K562 (cell line): Measurements from ENCODE around the gene BNC2.

Experiments
- CTCF ChIP-seq, 3 experiments: IDR thresholded peaks in 2 of 3; conservative IDR thresholded peaks in 1 of 3; 2 replicates each; pipeline ENCODE4 v1.5.1; 2011 to 2012; ENCODE audit warnings: low read length in 3 of 3, mild to moderate bottlenecking in 3 of 3, control low read depth in 2 of 3, improper control_type of control experiment in 1 of 3, inconsistent platforms in 1 of 3, low read depth in 1 of 3, mixed read lengths in 1 of 3, moderate library complexity in 1 of 3; ENCODE audit not compliant: insufficient read depth in 2 of 3
- DACH1 ChIP-seq: fragments of 450-650 bp; IDR thresholded peaks from 2 replicates; pipeline ENCODE4 v1.6.1; 2018; ENCODE audit not compliant: partially characterized antibody
- MYC ChIP-seq, 2 experiments: fragments of 250-450 bp in 1 of 2; sonication (Bioruptor Pico) in 1 of 2; IDR thresholded peaks; 2 replicates each; pipeline versions ENCODE4 v1.5.1 to v1.6.1; 2012 to 2021; ENCODE audit warnings: low read depth in 2 of 2, borderline replicate concordance in 1 of 2, improper control_type of control experiment in 1 of 2, low read length in 1 of 2, mild to moderate bottlenecking in 1 of 2, moderate library complexity in 1 of 2
- ZNF146 ChIP-seq: IDR thresholded peaks from one replicate; pipeline ENCODE4 v1.6.1; 2018; ENCODE audit warnings: missing compliant biosample characterization; ENCODE audit not compliant: unreplicated experiment
- TF ChIP-seq, protein P1 (sequence below): sonication (generic); formaldehyde crosslinking; IDR thresholded peaks from 2 replicates; pipeline ENCODE4 v1.8.1; 2023; ENCODE audit warnings: missing genetic modification reagents, mild to moderate bottlenecking, borderline replicate concordance
- TF ChIP-seq, protein P2 (sequence below), 2 experiments: fragments of 450-650 bp; formaldehyde crosslinking in 1 of 2; IDR thresholded peaks; 2 replicates each; pipeline versions ENCODE4 v1.4.0 to v1.6.1; 2014 to 2020; ENCODE audit warnings: mild to moderate bottlenecking in 2 of 2, borderline replicate concordance in 1 of 2, low read depth in 1 of 2

- TF ChIP-seq CTCF (IDR thresholded peaks at IDR 0.05 in 2 of 3, conservative IDR thresholded peaks at IDR 0.05 in 1 of 3; ENCODE audit: insufficient read depth in 2 of 3, low read depth in 1 of 3, low read length in 3 of 3) (no peak), ZNF146 (CRISPR knock-in tag) (no peak), MYC (IDR thresholded peaks at IDR 0.05; ENCODE audit: low read depth, low read length) (no peak), MYC (CRISPR knock-in tag; IDR thresholded peaks at IDR 0.05; ENCODE audit: borderline replicate concordance, low read depth) (no peak), DACH1 (no peak)
- TF ChIP-seq, protein P1, sequence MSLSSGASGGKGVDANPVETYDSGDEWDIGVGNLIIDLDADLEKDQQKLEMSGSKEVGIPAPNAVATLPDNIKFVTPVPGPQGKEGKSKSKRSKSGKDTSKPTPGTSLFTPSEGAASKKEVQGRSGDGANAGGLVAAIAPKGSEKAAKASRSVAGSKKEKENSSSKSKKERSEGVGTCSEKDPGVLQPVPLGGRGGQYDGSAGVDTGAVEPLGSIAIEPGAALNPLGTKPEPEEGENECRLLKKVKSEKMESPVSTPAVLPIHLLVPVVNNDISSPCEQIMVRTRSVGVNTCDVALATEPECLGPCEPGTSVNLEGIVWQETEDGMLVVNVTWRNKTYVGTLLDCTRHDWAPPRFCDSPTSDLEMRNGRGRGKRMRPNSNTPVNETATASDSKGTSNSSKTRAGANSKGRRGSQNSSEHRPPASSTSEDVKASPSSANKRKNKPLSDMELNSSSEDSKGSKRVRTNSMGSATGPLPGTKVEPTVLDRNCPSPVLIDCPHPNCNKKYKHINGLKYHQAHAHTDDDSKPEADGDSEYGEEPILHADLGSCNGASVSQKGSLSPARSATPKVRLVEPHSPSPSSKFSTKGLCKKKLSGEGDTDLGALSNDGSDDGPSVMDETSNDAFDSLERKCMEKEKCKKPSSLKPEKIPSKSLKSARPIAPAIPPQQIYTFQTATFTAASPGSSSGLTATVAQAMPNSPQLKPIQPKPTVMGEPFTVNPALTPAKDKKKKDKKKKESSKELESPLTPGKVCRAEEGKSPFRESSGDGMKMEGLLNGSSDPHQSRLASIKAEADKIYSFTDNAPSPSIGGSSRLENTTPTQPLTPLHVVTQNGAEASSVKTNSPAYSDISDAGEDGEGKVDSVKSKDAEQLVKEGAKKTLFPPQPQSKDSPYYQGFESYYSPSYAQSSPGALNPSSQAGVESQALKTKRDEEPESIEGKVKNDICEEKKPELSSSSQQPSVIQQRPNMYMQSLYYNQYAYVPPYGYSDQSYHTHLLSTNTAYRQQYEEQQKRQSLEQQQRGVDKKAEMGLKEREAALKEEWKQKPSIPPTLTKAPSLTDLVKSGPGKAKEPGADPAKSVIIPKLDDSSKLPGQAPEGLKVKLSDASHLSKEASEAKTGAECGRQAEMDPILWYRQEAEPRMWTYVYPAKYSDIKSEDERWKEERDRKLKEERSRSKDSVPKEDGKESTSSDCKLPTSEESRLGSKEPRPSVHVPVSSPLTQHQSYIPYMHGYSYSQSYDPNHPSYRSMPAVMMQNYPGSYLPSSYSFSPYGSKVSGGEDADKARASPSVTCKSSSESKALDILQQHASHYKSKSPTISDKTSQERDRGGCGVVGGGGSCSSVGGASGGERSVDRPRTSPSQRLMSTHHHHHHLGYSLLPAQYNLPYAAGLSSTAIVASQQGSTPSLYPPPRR (CRISPR knock-in tag) = no peak
- TF ChIP-seq, protein P2, sequence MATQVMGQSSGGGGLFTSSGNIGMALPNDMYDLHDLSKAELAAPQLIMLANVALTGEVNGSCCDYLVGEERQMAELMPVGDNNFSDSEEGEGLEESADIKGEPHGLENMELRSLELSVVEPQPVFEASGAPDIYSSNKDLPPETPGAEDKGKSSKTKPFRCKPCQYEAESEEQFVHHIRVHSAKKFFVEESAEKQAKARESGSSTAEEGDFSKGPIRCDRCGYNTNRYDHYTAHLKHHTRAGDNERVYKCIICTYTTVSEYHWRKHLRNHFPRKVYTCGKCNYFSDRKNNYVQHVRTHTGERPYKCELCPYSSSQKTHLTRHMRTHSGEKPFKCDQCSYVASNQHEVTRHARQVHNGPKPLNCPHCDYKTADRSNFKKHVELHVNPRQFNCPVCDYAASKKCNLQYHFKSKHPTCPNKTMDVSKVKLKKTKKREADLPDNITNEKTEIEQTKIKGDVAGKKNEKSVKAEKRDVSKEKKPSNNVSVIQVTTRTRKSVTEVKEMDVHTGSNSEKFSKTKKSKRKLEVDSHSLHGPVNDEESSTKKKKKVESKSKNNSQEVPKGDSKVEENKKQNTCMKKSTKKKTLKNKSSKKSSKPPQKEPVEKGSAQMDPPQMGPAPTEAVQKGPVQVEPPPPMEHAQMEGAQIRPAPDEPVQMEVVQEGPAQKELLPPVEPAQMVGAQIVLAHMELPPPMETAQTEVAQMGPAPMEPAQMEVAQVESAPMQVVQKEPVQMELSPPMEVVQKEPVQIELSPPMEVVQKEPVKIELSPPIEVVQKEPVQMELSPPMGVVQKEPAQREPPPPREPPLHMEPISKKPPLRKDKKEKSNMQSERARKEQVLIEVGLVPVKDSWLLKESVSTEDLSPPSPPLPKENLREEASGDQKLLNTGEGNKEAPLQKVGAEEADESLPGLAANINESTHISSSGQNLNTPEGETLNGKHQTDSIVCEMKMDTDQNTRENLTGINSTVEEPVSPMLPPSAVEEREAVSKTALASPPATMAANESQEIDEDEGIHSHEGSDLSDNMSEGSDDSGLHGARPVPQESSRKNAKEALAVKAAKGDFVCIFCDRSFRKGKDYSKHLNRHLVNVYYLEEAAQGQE (IDR thresholded peaks at IDR 0.05; ENCODE audit: borderline replicate concordance) = no peak
- TF ChIP-seq, protein P2 (CRISPR knock-in tag; IDR thresholded peaks at IDR 0.05; ENCODE audit: low read depth) = no peak
Observed at GRCh38 chr9:16633794-16634193, 236.7 kb downstream of the BNC2 start.
